Measurements from ENCODE around the gene POLR1B.

DNA sequence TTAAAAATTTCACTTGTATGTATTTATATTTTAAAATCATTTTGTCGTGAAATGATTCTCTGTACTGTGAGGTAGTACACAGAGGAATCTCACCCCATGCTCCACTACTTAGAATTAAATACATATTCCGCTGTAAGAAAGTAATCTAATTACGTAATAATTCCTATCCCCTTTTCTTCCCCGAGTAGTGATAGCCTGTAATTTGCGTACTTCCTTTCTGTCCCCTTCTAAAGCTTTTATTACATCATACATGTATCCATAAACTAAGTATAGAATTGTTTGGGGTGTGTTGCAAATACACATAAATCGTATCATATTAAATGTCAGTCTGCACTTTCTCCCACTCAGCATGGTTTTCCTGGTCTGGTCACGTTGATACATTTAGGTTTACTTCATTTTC, 29.7 kb downstream of the POLR1B start:
- TF ChIP-seq, protein P1, sequence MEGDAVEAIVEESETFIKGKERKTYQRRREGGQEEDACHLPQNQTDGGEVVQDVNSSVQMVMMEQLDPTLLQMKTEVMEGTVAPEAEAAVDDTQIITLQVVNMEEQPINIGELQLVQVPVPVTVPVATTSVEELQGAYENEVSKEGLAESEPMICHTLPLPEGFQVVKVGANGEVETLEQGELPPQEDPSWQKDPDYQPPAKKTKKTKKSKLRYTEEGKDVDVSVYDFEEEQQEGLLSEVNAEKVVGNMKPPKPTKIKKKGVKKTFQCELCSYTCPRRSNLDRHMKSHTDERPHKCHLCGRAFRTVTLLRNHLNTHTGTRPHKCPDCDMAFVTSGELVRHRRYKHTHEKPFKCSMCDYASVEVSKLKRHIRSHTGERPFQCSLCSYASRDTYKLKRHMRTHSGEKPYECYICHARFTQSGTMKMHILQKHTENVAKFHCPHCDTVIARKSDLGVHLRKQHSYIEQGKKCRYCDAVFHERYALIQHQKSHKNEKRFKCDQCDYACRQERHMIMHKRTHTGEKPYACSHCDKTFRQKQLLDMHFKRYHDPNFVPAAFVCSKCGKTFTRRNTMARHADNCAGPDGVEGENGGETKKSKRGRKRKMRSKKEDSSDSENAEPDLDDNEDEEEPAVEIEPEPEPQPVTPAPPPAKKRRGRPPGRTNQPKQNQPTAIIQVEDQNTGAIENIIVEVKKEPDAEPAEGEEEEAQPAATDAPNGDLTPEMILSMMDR (IDR thresholded peaks at IDR 0.05): no peak
- TF ChIP-seq ZFX (IDR thresholded peaks at IDR 0.05; ENCODE audit: borderline replicate concordance): no peak
